Glutamatergic neuron (in vitro differentiated cells): ENCODE measurements around the gene RREB1. TPM values are rescaled to one million over a fixed set of nuclear protein-coding genes. Genes with fewer than 3 reads are reported as not detected.

Source experiments
- DNase-seq: peaks from one replicate; pipeline ENCODE4 v3.0.0; 2022
- H3K27ac Mint-ChIP-seq: one replicate; pipeline ENCODE4 v1.8.0; 2020; ENCODE audit warnings: mild to moderate bottlenecking, mixed read lengths, inconsistent platforms; ENCODE audit not compliant: unreplicated experiment
- H3K27me3 Mint-ChIP-seq: one replicate; pipeline ENCODE4 v1.8.0; 2020; ENCODE audit warnings: mild to moderate bottlenecking, moderate library complexity, mixed read lengths, inconsistent platforms; ENCODE audit not compliant: unreplicated experiment
- H3K36me3 Mint-ChIP-seq: one replicate; pipeline ENCODE4 v1.8.0; 2020; ENCODE audit warnings: mild to moderate bottlenecking, mixed read lengths, inconsistent platforms; ENCODE audit not compliant: unreplicated experiment
- H3K4me1 Mint-ChIP-seq: one replicate; pipeline ENCODE4 v1.8.0; 2020; ENCODE audit warnings: mild to moderate bottlenecking, low read depth, mixed read lengths, inconsistent platforms; ENCODE audit not compliant: unreplicated experiment
- H3K4me3 Mint-ChIP-seq: one replicate; pipeline ENCODE4 v1.8.0; 2020; ENCODE audit warnings: mild to moderate bottlenecking, mixed read lengths, inconsistent platforms; ENCODE audit not compliant: unreplicated experiment
- H3K9me3 Mint-ChIP-seq: one replicate; pipeline ENCODE4 v1.8.0; 2020; ENCODE audit warnings: mild to moderate bottlenecking, moderate library complexity, mixed read lengths, inconsistent platforms; ENCODE audit not compliant: unreplicated experiment
- total RNA-seq: library from RNA; stranded (reverse); fragmentation: NEBNext Ultra II Directional; extraction: Animal tissue kit (Norgen Biotek cat#: 25700); gene quantifications from one replicate; pipeline ENCODE4 v1.2.1, GENCODE V29; 2021; ENCODE audit not compliant: unreplicated experiment
- TF ChIP-seq, protein P1 (sequence below): fragments of 200-600 bp; sonication (generic); IDR thresholded peaks from one replicate; pipeline ENCODE4 v1.5.0; 2021; ENCODE audit not compliant: partially characterized antibody, unreplicated experiment

The RREB1 gene
- total RNA-seq, 1 donor from 2014 or later, result 3.4 TPM

DNA sequence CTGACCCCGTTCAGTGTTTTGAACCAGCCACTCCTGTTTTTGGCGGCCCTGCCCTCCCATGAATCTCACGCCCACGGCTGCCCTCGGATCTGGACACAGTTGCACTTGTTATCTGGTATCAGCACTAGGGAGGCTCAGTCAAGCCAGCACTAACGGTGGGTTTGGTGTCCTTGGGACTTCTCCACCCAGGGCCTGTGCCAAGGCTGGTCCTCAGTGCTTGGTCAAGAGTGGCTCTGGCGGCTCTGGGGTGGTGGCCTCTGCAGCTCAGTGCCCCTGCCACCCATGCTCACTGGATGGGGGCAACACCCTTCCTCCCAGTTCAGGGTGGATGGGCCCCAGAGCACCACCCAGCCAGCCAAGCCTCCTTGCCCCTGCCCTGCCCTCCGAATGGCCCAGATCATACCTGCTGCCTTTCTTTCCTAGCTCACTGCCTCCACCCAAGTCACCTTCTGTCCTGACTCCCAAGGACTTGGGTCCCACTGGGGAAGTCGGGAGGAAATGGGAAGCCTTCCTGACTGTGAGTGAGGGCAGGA, 150.5 kb downstream of the RREB1 start:
- H3K4me3 Mint-ChIP-seq, result no peak overlapping the region
- H3K27ac Mint-ChIP-seq, result peak overlapping the region; percentile 62
- DNase-seq, result no peak
- TF ChIP-seq, protein P1, sequence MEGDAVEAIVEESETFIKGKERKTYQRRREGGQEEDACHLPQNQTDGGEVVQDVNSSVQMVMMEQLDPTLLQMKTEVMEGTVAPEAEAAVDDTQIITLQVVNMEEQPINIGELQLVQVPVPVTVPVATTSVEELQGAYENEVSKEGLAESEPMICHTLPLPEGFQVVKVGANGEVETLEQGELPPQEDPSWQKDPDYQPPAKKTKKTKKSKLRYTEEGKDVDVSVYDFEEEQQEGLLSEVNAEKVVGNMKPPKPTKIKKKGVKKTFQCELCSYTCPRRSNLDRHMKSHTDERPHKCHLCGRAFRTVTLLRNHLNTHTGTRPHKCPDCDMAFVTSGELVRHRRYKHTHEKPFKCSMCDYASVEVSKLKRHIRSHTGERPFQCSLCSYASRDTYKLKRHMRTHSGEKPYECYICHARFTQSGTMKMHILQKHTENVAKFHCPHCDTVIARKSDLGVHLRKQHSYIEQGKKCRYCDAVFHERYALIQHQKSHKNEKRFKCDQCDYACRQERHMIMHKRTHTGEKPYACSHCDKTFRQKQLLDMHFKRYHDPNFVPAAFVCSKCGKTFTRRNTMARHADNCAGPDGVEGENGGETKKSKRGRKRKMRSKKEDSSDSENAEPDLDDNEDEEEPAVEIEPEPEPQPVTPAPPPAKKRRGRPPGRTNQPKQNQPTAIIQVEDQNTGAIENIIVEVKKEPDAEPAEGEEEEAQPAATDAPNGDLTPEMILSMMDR, result no peak
- H3K4me1 Mint-ChIP-seq, result peaks cover 23% of the 10 kb centered on the region
- peaks cover 18% of the 10 kb centered on the region for H3K9me3 Mint-ChIP-seq
- peaks cover 4% of the 10 kb centered on the region for H3K36me3 Mint-ChIP-seq
- peaks cover 21% of the 10 kb centered on the region for H3K27me3 Mint-ChIP-seq

DNA sequence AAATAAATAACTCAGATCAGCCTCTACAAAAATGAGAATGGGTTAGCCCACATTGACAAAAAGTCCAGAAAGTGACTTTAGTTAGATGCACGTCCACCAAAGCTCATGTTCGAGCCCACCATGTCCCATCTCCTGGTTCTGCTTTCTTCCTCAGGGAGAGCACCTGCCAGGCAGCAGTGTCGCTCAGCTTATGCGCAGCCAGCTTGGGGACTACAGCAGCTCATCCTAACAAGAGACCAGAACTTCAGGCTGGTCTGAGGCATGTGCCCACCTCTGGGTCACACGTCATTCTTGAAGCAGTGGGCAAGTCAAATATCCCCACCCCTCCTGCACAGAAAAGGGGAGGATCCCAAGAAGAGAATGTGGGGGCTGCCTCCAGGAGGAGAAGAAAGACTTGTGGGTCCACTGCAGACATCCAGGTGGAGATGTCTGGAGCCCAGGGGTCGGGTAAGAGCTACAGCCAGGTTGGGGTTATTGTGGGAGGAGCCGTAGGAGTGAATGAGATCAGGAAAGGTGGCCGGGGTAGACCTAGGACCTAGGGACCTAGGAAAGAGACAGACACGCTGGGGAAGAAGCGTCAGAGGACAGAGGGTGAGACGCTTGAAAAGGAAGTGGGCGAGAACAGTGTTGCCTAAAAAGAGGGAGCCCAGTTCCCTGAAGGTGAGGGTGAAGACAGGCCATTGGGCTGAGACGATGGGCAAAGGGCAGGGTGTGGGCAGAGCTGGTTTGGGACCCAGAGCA, 152.7 kb downstream of the RREB1 start:
- Mint-ChIP-seq H3K4me3 (peak overlapping the region; percentile 94), H3K4me1 (peaks cover 21% of the 10 kb centered on the region), H3K9me3 (peaks cover 20% of the 10 kb centered on the region), H3K36me3 (peaks cover 4% of the 10 kb centered on the region), H3K27ac (peak overlapping the region; percentile 99), H3K27me3 (peaks cover 21% of the 10 kb centered on the region)
- TF ChIP-seq, protein P1, result no peak
- DNase-seq, result no peak

DNA sequence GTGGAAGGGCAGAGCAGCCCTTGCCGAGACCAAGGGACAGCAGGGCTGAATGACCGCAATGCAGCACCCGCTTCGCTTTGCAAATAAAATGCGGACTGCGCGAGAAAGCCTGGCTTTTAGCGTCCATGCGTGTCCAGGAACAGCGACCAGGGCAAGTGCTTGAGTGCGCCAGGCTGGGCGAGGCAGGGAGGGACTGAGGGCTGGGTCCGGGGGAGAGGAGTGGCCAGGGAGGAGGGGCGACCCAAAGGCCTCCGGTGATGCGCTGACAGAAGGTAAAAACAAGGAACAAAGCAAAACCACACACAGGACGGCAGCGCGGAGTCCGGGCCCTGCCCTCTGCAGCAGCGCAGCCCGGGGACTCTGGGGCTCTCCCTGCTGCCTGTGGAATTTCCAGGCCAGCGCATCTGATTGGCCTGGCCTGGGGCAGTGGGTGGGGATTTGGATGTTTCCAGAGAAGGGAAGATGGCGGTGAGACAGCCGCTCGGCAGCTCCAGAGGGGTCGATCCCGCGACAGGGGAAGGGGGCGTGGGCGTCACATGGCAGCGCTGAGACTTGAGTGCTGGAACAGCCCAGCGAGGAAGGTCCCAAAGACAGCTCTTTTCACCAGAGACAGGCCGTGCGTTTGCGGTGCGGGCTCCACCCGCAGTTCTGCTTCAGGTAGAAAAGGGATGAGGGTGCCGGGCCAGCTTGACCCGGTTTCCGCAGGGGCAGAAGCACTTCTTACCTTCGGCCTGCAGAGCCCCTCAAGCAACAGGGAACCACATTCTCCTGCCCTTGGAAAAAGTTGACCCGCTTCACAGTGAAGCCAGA, 153.5 kb downstream of the RREB1 start:
- Mint-ChIP-seq H3K36me3 (peaks cover 4% of the 10 kb centered on the region), H3K27ac (peak overlapping the region; percentile 99), H3K4me1 (peaks cover 20% of the 10 kb centered on the region), H3K9me3 (peaks cover 20% of the 10 kb centered on the region), H3K4me3 (peak overlapping the region; percentile 94), H3K27me3 (peaks cover 21% of the 10 kb centered on the region)
- peak; percentile 93 for DNase-seq
- TF ChIP-seq, protein P1, result no peak

DNA sequence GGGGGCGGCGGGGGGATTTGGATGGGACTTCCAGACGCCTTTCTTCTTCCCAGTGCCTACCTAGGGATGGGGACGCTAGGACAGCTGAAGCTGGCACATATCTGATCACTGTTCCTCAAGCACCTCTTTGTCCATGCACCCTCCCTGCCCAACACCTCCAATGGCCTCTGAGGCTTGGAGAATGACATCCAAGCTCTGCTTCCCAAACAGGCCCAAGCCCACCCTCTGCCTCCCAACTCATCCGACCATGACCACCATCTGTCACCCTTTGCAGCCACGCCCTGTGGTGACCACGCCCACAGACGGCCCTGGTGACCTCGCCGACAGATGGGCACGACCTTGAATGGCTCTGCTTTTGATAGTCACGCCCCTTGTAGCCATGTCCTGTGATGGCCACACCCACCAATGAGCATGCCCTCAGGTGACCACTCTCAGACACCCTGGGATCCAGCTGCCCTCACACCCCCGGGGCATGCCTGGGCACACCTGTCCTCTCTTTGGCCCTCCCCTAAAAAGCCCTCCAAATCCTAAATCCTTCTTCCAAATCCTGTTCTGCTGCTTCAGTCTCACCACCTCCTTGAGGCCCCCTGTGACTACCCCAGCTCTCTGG, 154.2 kb downstream of the RREB1 start:
- H3K9me3 Mint-ChIP-seq, result peaks cover 20% of the 10 kb centered on the region
- H3K4me3 Mint-ChIP-seq, result peak overlapping the region; percentile 94
- peaks cover 22% of the 10 kb centered on the region for H3K4me1 Mint-ChIP-seq
- peaks cover 21% of the 10 kb centered on the region for H3K27me3 Mint-ChIP-seq
- peaks cover 4% of the 10 kb centered on the region for H3K36me3 Mint-ChIP-seq
- TF ChIP-seq, protein P1, result no peak
- peak; percentile 93 for DNase-seq
- peak overlapping the region; percentile 99 for H3K27ac Mint-ChIP-seq
